Caco-2 (cell line): ENCODE results near the gene GLIS1. TPM values are rescaled to one million over a fixed set of nuclear protein-coding genes. Genes with fewer than 3 reads are reported as not detected.

ENCODE experiments used
- BruUV-seq: library from RNA; stranded (reverse); fragments of 400-500 nt; replicated peaks from 2 replicates; lab custom pipeline; 2021; lab: Mats Ljungman, UMichigan
- CTCF ChIA-PET: fragments of 300-600 bp; sonication (Branson Sonifier 250); formaldehyde crosslinking; loops from one replicate; lab custom pipeline; 2022; ENCODE audit warnings: antibody characterized with exemption; lab: Charles Lee
- POLR2A ChIA-PET: fragments of 300-600 bp; sonication (Branson Sonifier 250); formaldehyde crosslinking; loops from one replicate; lab custom pipeline; 2022; ENCODE audit warnings: antibody characterized with exemption; lab: Charles Lee
- DNase-seq, 2 experiments: peaks; one replicate each; pipeline versions ENCODE4 v3.0.0 to v3.0.0-alpha.2; 2020 to 2022
- H3K27me3 ChIP-seq: replicated peaks from 2 replicates; pipeline ENCODE4 v1.6.0; 2011; ENCODE audit warnings: low read length; ENCODE audit not compliant: control insufficient read depth, insufficient read depth
- H3K36me3 ChIP-seq: 2 replicates; pipeline ENCODE4 v1.5.1; 2011; ENCODE audit warnings: low read length; ENCODE audit not compliant: control insufficient read depth, insufficient read depth
- H3K4me1 ChIP-seq: fragments of 250-450 bp; sonication (Bioruptor Pico); 2 replicates; pipeline ENCODE4 v1.5.1; 2020; ENCODE audit warnings: mild to moderate bottlenecking
- H3K4me3 ChIP-seq: 2 replicates; pipeline ENCODE4 v1.5.1; 2011; ENCODE audit warnings: low read depth, mild to moderate bottlenecking, control low read depth, low read length
- H3K9me3 ChIP-seq: fragments of 250-450 bp; sonication (Bioruptor Pico); 2 replicates; pipeline ENCODE4 v1.5.1; 2020; ENCODE audit warnings: mild to moderate bottlenecking, moderate library complexity
- H3K27ac Mint-ChIP-seq: one replicate; pipeline ENCODE4 v1.8.0; 2022; ENCODE audit warnings: mixed read lengths; ENCODE audit not compliant: unreplicated experiment
- H3K27me3 Mint-ChIP-seq: one replicate; pipeline ENCODE4 v1.8.0; 2022; ENCODE audit warnings: mixed read lengths; ENCODE audit not compliant: insufficient read depth, unreplicated experiment
- H3K36me3 Mint-ChIP-seq: one replicate; pipeline ENCODE4 v1.8.0; 2022; ENCODE audit warnings: mild to moderate bottlenecking, mixed read lengths; ENCODE audit not compliant: insufficient read depth, unreplicated experiment
- H3K4me1 Mint-ChIP-seq: one replicate; pipeline ENCODE4 v1.8.0; 2022; ENCODE audit warnings: low read depth, mixed read lengths; ENCODE audit not compliant: unreplicated experiment
- H3K4me3 Mint-ChIP-seq: one replicate; pipeline ENCODE4 v1.8.0; 2022; ENCODE audit warnings: mild to moderate bottlenecking, moderate library complexity, mixed read lengths; ENCODE audit not compliant: unreplicated experiment
- H3K9me3 Mint-ChIP-seq: one replicate; pipeline ENCODE4 v1.8.0; 2022; ENCODE audit warnings: mixed read lengths; ENCODE audit not compliant: unreplicated experiment
- CTCF ChIP-seq, 2 experiments: fragments of 200-600 bp in 1 of 2; IDR thresholded peaks; 1 replicate in 1 of 2; 2 replicates in 1 of 2; pipeline versions ENCODE4 v1.5.1 to v1.8.0; 2011 to 2022; ENCODE audit warnings: antibody characterized with exemption in 1 of 2, control low read depth in 1 of 2, inconsistent platforms in 1 of 2, low read depth in 1 of 2, low read length in 1 of 2, mild to moderate bottlenecking in 1 of 2, moderate library complexity in 1 of 2; ENCODE audit not compliant: insufficient read depth in 1 of 2, severe bottlenecking in 1 of 2, unreplicated experiment in 1 of 2
- intact Hi-C: fragments of 100-400 bp; cut with micrococcal nuclease; formaldehyde crosslinking; loops from one replicate; pipeline ENCODE4 v1.10.0; 2022; ENCODE audit not compliant: unreplicated experiment
- total RNA-seq: library from RNA; stranded (reverse); gene quantifications from 2 replicates; pipeline ENCODE4 v1.2.3, GENCODE V29; 2022

GLIS1 gene
- total RNA-seq, 1 experiment from 2014 or later: not detected

- Mint-ChIP-seq H3K4me1 (no peaks in the 10 kb centered on the region), H3K9me3 (no peaks in the 10 kb centered on the region), H3K27ac (no peak overlapping the region), H3K4me3 (no peak overlapping the region), H3K27me3 (peaks cover 4% of the 10 kb centered on the region), H3K36me3 (no peaks in the 10 kb centered on the region)
- H3K9me3 ChIP-seq: no peaks in the 10 kb centered on the region
- intact Hi-C loops: no loop called here
- ChIA-PET POLR2A (no interaction called here), CTCF (no interaction called here)
- H3K27me3 ChIP-seq: no peaks in the 10 kb centered on the region
- DNase-seq: no peak
- no peak for TF ChIP-seq CTCF (IDR thresholded peaks at IDR 0.05; ENCODE audit: insufficient read depth in 1 of 2, low read depth in 1 of 2, low read length in 1 of 2, severe bottlenecking in 1 of 2, unreplicated experiment in 1 of 2)
- BruUV-seq: no TSS peak
- H3K4me1 ChIP-seq: no peaks in the 10 kb centered on the region
- H3K36me3 ChIP-seq: no peaks in the 10 kb centered on the region
- H3K4me3 ChIP-seq: no peak overlapping the region
Measured at GRCh38 chr1:53644496-53644895, 94.5 kb downstream of the GLIS1 start.

DNA sequence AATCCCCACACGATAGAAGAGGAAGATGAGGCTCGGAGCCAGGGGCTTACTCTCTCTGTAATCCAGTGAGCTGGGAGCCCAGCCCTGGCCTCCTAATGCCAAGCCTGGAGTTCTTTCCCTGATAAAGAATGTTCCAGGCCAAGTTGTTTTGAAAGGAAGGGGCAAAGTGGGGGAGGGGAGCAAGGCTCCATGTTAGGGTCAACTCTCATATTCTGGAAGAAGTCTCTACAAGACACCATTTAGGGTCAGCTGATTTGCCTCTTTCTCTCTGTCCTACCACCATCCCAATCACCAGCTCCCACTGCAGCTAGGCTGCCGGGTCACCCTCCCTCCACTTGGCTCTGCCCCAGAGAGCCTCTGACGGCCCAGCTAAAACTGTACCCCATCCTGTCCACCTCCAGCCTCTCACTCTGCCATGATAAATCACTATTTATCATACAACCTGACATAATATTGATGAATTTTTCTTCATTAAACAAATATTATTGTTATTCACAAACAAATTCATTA is 95.0 kb downstream of the GLIS1 start:
- Mint-ChIP-seq H3K27me3 (peaks cover 4% of the 10 kb centered on the region), H3K9me3 (no peaks in the 10 kb centered on the region), H3K36me3 (no peaks in the 10 kb centered on the region), H3K27ac (no peak overlapping the region), H3K4me1 (no peaks in the 10 kb centered on the region), H3K4me3 (no peak overlapping the region)
- no peak for DNase-seq
- Histone ChIP-seq H3K27me3 (no peaks in the 10 kb centered on the region), H3K4me1 (no peaks in the 10 kb centered on the region), H3K36me3 (no peaks in the 10 kb centered on the region), H3K9me3 (no peaks in the 10 kb centered on the region), H3K4me3 (no peak overlapping the region)
- ChIA-PET CTCF (no interaction called here), POLR2A (no interaction called here)
- BruUV-seq: no TSS peak
- intact Hi-C loops: no loop called here
- TF ChIP-seq CTCF (IDR thresholded peaks at IDR 0.05; ENCODE audit: insufficient read depth in 1 of 2, low read depth in 1 of 2, low read length in 1 of 2, severe bottlenecking in 1 of 2, unreplicated experiment in 1 of 2): no peak

DNA sequence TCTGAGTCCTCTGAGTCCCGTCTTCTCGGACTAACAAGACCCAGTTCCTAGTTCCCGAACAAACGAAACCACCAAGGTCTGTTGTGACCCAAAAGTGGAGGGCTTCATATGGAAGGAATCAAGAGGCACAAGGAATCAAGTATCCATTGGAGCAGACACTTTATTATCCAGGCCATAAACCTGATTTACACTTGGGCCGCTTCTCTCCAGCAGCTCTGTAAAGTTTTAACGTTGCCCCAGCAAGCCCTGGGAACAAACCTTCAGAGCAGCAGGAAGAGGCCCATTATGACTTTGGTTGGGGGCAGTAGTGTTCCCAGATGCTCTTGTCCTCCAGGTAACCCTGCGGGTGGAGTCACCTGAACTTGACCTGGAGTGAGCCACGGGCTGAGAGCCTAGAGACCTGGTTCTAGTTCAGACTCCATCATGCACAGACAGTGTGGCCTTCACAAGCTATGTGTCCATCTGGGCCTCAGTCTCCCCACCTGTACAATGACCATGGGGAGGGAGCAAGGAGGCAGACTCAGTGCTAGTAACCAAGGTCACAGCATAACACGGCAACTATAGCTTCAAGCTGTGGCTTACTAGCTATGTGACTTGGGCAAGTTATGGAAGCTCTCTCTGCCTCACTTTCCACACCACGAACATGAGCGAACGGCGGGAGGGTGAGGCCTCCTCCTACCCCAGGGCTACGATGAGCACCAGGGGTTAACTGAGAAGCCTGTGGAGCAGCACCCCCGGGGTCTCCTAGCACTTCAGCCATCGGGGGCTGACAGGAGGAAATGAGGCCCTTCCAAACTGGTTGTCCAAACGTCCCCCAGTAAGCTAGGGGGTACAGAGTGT is 95.7 kb downstream of the GLIS1 start:
- no peaks in the 10 kb centered on the region for H3K36me3 Mint-ChIP-seq
- Histone ChIP-seq H3K4me1 (no peaks in the 10 kb centered on the region), H3K27me3 (no peaks in the 10 kb centered on the region), H3K36me3 (no peaks in the 10 kb centered on the region), H3K9me3 (no peaks in the 10 kb centered on the region), H3K4me3 (no peak overlapping the region)
- H3K4me1 Mint-ChIP-seq: no peaks in the 10 kb centered on the region
- peaks cover 4% of the 10 kb centered on the region for H3K27me3 Mint-ChIP-seq
- no peak overlapping the region for H3K27ac Mint-ChIP-seq
- DNase-seq: no peak
- H3K9me3 Mint-ChIP-seq: no peaks in the 10 kb centered on the region
- POLR2A ChIA-PET: no interaction called here
- TF ChIP-seq CTCF (IDR thresholded peaks at IDR 0.05; ENCODE audit: insufficient read depth in 1 of 2, low read depth in 1 of 2, low read length in 1 of 2, severe bottlenecking in 1 of 2, unreplicated experiment in 1 of 2): no peak
- BruUV-seq: no TSS peak
- H3K4me3 Mint-ChIP-seq: no peak overlapping the region
- intact Hi-C loops: no loop called here
- CTCF ChIA-PET: no interaction called here
